Activated CD8-positive, alpha-beta memory T cell treated with anti-CD3 and anti-CD28 coated beads for 24 hours (primary cell): ENCODE data around the gene BABAM2.

Source experiments
- DNase-seq: peaks from one replicate; pipeline ENCODE4 v3.0.0-alpha.2; 2020

The BABAM2 gene

DNA sequence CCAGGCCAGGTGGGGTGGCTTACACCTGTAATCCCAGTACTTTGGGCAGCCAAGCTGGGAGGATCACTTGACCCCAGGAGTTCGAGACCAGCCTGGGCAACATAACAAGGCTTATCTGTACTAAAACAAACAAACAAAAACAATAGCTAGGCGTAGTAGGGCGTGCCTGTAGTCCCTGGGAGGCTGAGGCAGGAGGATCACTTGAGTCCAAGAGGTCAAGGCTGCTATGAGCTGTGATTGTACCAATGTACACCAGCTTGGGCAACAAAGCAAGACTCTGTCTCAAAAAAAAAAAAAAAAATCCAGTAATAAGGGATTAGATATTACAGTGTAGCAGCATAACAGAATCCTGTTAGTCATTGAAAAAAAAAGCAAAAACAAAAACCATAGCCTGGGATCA is 279.0 kb downstream of the BABAM2 start:
- DNase-seq: no peak

DNA sequence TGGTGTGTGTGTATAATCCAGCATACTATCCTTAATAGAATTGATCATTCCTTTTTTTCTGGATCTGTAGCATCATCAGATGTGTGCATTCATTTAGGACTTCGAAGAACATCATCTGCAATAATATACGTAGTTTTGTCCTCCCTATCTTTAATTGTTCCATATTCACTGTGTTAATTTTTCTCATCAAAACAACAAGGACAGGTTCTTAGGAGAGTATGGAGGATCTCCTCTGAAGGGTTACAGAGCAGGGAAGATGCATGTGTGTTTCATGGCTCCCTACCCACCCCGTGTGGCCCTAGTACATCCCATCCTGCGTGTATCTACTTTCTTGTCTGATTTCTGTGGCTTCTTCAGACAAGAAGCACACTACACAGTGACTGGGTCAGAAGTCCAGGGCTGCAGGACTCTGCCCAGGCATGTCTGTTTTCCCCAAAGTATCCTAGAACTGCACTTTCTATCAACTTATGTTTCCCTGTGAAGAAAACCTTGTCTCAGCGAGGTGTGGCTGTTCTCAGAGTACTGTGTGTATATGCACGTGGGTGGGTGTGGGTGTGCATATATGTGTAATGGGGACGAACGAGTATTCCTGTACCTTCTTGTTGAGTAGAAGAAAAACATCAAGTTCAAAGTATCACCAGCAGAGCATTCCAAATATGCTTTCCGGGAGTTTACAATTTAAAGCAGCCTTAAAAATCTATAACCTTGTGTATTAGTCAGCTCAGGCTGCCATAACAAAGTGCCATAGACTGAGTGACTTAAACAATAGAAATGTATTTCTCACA is 281.8 kb downstream of the BABAM2 start:
- DNase-seq: no peak

DNA sequence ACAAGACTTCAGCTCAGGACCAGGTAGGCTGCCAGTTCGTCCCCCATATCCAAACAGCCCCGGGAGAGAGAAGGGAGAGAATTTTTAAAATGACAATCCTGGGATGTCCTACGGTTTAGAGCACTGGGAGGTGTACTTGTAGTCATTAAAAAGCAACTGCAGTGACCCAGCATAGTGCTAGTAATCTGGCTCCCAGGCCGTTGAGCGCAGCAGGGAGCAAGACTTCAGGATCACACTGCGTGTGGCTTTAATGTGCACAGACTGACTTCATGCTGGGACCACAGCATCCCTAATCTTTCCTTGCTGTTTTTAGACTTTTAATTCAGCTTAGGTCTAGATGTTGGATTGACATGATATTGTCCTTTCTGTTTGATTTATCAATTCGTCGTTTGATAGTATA is 282.8 kb downstream of the BABAM2 start:
- no peak for DNase-seq

DNA sequence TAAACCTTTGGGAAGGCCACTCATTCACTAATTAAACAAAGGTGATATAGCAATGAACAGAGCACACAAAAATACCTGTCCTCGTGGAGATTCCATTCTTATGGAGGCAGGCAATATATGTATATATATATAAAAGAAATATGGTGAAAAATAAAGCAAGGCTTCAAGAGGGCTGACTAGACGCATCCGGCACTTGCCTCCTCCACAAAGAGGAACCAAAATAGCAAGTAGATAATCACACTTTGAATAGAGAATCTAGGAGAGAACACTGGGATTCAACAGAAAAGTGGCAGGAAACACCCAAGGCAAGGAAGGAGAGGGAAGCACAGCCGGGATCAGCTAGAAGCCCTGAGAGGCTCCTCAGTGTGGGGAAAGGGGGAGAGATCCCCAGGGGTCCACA is 283.7 kb downstream of the BABAM2 start:
- DNase-seq: no peak

DNA sequence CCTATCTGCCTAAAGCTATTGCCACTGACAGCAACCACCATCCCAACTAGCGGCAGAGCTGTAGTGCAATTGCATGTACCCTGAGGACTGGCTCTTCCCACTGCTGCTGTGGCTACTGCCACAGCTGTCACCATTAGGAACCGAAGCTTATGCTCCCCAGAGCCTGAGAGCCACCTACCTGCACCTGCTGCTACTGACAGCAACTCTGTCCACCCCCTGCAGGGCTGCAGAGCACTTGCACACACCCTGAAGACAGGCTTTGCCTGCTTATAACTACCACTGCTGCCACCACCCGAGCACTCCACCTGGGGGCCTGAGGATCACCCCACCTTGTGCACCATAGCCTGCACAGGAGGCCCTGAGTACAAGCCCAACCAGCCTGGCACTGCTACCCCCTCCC is 284.5 kb downstream of the BABAM2 start:
- DNase-seq: no peak

DNA sequence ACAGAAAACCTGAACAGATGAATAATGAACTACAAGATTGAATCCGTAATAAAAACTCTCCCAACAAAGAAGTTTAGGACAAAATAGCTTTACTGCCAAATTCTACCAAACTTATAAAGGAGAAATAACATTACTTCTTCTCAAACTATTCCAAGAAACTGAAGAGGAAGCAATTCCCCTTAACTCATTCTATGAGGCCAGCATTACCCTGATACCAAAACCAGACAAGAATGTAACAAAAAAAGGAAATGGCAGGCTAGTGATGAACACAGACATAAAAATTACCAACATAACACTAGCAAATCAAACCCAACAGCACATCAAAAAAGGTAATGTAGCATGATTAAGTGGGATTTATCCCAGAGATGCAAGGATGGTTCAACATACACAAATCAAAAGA is 288.4 kb downstream of the BABAM2 start:
- no peak for DNase-seq

DNA sequence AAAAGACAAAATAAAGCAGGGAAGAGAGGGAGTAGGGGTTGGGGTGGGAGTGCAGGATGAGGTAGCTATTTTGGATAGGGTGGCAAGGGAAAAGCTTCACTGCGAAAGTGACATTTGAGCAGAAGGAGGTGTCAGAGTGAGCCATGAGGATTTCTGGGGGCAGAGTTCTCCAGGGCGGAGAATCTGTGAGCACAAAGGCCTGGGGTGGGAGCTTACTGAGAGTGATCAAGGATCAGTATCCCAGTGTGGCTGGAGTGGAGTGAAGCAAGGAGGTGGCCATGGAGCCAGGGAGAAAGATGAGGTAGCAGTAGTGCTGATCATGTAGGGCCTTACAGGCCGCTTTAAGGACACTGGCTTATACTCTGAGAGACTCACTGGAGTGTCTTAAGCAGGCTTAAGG is 291.3 kb downstream of the BABAM2 start:
- no peak for DNase-seq

DNA sequence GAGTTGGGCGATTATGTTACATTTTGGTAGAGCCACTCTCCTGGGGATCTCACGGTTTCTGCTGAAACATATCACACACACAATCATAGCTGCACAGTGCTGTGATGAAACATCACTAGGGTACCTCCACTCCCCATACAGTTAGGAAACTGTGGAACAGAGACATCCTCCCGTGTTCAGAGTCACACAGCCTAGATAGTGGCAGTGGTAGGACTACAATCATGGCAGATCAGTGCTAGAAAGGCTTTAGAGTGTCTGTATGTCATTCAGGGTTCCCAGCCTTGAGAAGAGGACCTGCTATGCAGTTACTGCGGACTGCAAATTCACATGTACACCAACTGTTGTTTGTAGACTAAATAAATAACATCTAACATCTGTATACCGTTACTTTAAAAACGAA is 291.8 kb downstream of the BABAM2 start:
- no peak for DNase-seq

DNA sequence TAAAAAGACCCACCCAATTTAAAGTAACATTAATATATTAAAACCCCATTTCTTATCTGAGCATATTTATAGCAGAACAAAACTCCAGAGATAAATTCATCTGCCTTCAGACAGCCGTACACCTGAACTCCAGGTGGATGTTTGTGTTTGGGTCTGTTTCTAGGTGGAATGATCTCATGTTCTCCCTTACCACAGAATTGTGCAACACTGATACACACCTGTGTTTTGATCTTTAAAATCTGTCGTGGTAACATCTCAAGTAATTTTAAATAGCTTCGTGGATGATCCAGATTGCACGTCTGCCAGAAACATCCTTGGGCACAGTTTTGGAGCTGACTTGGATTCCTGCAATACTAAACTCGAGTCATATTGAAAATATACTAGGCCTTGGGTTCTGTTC is 294.6 kb downstream of the BABAM2 start:
- DNase-seq: no peak

DNA sequence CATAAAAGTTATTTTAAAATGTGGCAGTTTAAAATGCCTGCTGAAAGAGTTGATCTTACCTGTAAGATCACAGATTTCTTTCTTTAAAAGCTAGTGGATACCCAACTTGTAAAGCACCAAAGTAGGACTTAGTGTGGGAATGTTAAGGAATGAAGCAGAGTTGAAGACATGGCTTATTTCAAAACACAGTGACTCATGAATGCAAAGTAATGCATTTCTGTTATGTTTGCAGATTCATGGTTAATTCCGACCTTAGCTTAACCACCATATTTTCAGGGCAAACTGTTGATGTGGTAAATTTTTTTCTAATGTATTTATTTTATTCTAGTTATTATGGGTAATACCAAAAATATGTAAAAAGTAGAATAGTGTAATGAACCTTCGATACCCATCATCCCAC is 295.4 kb downstream of the BABAM2 start:
- DNase-seq: no peak

DNA sequence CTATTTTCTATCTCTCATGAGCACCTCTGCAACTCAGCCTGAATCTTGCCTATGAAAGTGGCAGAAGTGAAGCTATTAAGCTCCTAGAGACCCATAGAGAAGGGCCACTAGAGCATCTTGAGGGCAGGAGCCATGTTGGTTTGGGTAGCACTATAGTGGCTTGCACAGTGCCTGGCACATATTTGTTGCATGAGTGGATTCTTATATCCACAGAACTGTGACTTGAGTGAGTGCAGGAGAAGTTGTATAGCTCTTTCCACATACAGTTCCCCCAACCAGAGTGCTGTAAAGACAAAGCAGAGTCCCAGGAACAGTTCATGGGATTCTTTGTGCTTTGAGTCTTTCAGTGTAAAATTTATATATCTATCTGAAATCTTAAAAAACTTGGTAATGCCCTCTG is 296.7 kb downstream of the BABAM2 start:
- DNase-seq: no peak

DNA sequence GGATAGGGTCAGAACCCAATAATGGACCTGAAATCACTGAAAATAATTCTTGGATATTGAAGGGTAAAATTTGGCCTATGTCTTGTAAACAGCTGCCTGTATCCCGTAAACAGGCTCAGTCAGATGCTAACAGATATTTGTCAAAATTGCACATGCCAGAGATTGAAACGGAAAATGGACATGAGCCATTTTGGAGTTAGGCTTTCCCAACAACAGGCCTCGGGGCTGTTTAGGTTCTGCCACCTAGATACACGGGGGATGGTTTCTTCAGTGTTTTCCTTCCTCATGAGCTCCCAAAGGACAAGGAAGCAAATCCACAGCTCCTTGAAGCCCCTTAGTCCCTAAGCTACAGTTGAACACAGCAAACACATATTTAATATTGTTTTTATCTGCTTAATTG is 297.9 kb downstream of the BABAM2 start:
- DNase-seq: no peak

DNA sequence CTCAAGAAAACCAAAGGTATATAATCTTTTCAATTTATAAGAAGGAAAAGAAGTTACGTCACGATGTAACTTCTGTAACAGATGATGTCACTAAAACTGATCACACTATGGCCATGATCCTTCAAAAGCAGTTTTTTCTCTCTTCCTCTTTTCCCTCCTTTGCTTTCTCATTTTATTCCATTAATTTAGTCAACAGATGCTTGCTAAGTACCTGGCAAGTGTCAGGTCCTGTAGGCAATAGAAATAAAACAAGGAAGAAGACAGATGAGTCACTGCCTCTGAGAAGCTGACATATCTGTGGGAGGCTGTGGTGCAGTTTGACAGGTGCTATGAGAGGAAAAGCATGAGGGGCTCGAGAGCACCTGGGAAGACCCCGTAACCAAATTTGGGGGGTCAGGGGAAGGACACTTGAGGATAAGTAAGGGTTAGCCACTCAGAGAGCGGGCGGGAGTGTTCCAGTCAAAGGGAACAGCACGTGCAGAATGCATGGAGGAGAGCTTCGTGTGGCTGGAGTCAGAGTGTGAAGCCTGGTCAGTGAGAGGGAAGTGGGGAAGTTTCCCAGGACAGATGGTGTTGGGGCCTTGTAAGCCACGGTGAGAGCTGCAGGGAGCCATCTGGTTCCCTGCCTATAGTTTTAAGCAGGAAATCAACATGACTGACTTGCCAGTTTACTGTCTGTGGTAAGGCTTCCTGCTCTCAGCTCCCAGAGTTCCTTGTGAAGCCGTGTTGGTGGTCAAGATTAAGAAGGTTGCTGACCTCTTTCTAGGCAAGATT is 303.3 kb downstream of the BABAM2 start:
- DNase-seq: no peak

DNA sequence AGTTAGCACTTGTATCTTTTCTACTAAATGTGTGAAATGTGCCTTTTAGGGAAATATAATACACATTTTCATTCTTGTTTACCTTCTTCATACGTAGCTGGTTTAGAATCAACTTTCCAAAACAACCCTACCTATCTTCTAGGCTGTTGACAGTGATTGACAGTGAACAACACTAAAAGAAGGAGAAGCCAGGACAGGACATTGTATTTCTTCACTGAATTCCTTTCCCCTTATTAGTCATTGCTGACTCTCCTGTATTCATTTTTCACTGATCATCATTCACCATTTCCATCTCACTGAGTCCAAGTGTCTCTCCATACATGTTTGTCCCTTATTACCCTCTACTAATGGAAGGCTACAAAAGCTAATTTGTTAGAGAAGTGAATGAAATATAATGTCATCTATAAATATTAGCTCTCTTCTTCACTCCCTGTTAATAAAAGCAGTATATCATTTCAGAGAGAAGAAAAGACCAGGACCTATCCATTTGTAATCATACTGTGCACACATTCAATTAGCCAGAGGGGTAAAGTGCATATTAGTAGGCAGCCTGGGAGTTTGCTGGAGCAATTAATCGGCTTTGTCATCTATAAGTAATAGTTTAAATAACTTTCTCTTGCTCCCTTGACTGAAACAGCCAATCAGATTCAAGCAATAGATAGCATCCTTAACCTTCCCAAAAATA is 309.6 kb downstream of the BABAM2 start:
- DNase-seq: no peak

DNA sequence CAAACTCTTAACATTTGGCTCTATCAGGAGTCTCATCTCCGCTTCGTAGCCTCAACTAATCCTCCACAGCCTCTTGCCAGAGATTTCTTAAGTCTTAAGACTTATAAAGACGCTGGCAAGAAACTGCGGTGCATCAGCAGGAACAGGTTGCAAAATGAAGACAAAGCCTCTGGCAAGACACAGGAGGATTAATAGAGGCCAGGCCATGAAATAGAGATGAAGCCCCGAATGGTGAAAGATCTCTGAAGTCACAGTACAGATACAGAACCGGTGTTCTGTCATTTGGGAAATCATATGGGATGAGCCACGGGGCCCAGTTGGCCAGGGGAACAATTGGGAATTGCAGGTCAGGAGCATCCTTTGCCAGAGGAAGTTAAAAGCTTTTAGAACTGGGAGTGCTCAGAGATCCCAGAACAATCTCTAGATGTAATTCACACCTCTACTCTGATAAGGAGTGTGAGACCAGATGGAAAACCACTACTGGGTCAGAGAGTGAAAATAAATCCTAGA is 311.2 kb downstream of the BABAM2 start:
- DNase-seq: no peak

DNA sequence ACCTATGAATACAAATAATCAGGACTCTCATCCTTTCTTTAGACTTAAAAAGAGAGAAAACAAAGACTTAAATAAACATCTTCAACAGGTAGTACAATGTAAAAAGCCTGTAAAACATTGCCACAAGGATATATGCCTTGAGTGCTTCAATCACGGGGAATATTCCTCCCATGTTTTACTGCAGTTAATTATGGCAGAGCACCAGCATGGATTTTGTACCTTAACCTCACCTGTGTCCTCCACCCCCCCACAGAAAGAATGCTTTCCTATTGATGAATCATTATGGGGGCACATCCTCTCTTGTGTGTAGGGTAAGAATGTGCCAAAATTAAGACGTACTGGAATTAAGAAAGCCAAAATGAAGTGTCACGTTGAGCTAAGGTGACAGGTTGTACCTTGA is 312.2 kb downstream of the BABAM2 start:
- no peak for DNase-seq

DNA sequence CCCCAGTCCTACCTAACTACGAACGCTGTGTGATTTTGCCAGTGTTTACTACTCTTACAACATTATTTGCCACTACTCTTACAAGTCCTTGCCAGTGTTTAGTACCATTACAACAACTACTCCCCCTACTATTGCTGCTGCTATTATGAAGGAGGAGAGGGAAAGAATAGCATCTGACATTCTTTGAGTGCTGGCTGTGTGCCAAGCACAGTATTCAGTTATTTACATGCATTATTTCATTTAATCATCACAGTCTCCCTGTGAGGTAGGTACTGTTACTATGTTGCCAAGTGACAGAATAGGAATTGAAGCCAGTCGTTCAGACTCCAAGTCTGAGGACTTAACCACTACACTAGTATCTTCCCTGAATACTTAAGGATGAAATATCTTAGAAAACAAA is 316.2 kb downstream of the BABAM2 start:
- no peak for DNase-seq

DNA sequence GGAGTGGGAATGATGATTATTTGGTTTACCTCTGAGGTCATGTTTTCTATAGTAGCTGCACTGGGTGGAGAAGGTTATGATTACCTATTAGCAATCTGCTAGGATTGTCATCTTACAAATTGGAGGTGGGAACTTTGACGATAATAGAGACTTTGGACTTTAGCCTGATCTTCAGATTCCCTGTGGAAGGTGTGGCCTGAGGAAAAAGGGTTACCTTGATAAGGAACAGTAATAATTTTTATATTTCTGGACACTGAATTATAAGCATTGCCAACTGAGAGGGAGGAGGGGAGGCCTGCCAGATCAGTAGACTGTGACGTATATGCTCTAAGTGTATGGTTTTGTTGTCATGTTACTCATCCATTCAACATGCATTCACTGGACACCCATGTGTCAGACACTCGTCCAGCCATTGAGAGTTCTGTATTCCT is 318.7 kb downstream of the BABAM2 start:
- DNase-seq: no peak

DNA sequence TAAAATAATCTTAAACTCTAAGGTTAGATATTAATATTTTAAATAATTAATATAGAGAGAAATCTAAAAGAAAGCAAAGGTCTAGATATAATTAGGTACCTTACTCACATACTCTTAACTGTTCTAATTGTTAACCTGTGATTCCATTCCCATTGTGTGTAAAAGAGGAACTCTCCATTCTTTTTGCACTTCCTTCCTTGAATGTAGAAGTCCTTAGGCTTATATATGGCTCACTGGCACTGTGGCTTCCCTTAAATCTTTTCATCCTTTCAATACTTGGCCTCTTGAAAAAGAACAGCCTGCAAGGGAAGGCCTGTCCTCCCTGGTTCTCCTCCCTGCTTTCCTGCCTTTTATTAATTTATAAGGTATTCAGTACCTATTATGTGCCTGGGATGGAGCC is 319.3 kb downstream of the BABAM2 start:
- DNase-seq: no peak

DNA sequence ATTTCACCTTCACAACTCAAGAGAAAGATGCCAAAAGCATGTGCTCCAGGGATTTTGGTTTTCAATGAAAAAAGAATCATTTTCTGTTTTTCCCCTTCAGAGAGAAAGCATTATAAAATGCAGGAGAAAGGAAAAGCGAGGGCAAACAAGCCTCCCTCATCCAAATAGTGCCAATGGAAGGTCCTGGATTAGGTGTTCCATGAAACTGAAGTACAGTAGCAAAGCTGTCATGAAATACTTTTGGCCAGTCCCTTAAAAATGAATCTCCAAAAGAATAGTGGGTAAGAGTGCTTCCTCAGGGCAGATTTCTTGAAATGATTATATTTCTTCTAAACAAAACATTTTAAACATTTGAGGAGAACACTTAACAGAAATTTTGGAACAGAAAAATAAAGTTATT is 320.0 kb downstream of the BABAM2 start:
- DNase-seq: no peak

DNA sequence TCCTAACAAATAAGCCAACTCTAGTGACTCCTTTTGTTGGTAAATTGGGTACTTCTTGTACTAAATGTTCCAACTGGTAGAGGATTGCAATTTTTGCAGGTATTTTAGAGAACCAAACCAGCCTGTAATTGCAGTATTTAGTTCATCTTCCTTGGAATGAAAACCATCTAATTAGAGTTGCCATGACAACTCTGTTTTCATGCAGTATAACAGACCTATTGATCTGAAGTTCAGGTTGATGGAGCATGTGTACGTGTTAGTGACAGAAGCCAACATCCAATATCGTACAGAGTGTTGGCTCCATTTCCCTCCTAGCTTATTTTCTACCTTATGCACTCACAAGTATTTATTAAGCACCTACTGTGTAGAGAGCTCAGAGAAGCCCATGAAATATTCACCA is 325.8 kb downstream of the BABAM2 start:
- DNase-seq: no peak

DNA sequence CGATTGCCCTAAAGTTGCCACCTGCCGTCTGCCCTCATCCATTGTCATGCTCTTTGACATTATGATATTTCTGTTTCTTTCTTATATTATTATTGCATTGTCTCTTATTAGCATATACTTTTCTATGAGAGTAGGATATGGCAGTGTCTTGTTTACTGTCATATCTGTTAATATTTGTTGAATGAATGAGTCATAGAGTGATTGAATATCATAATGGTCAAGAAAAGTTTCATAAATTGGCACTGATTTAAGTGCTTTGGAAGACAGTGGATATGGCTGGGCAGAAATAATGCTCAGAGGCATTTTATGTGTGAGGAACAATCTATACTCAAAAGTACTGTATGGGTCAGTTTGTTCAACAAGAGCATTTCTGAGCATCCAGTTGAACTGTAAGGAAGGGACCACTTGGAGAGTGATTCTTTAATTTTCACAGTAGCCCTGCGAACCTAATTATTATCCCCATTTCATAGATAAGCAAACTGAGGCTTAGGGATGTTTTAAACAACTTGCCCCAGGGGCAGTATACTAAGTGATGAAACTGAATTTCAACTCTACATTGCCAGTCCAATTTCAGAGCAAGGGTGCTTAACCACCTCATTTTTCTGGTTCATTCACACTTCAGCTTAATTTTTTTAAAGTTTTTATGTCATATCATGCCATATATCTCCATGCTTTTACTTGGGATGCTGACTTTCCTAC is 326.7 kb downstream of the BABAM2 start:
- DNase-seq: no peak

DNA sequence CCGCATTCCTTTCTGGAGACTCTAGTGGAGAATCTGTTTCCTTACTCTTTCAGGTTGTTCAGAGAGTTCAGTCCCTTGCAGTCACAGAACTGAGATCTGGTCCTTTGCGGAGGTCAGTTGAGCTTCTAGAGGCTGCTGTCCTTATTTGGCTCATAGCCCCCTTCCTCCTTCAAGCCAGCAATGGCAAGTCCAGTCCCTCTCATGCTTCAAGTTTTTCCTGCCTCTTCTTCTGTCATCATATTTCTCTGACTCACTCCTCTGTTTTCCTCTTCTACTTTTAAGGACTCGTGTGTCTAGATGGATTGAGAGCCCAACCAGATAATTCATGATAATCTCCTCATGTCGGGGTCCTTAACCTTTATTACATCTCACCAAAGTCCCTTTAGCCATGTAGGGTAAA is 328.6 kb downstream of the BABAM2 start:
- DNase-seq: no peak
